ENCODE measurements around the gene TMC7. TPM values are rescaled to one million over a fixed set of nuclear protein-coding genes. Genes with fewer than 3 reads are reported as not detected.

TMC7 gene
- total RNA-seq, 4 donors from 2014 or later = 0.15 to 0.66 (median 0.37) TPM

- H3K9me3 ChIP-seq = no peaks in the 10 kb centered on the region
- WGBS, 2 donors = 60 to 63% methylated on average over 11 of the region's 11 CpGs
- DNase-seq = no peak
- intact Hi-C loops (cut with DNase I) = loop anchor here (5.0 kb wide), 2 partner anchors 73 to 273 kb away; partner anchors contain the start of gene SYT17
- H3K4me1 ChIP-seq = peaks cover 0 to 15% (median 0%) of the 10 kb centered on the region in 3 donors
- no peak overlapping the region for H3K27ac ChIP-seq
- no peaks in the 10 kb centered on the region for H3K27me3 ChIP-seq
- no peak overlapping the region for H3K4me3 ChIP-seq
- no peak for TF ChIP-seq CTCF (IDR thresholded peaks at IDR 0.05)
- TF ChIP-seq POLR2A (IDR thresholded peaks at IDR 0.05) = no peak
- no peaks in the 10 kb centered on the region for H3K36me3 ChIP-seq
These were observed 111.0 kb downstream of the TMC7 start for GRCh38 chr16:19094542-19095365.

GRCh38 chr16:19095654-19096053, 111.9 kb downstream of the TMC7 start:
- no peaks in the 10 kb centered on the region for H3K9me3 ChIP-seq
- TF ChIP-seq CTCF (IDR thresholded peaks at IDR 0.05) (no peak), POLR2A (IDR thresholded peaks at IDR 0.05) (no peak)
- no peak overlapping the region for H3K27ac ChIP-seq
- H3K27me3 ChIP-seq = no peaks in the 10 kb centered on the region
- peaks cover 0 to 15% (median 0%) of the 10 kb centered on the region in 3 donors for H3K4me1 ChIP-seq
- intact Hi-C loops (cut with DNase I) = no loop called here
- whole genome bisulfite sequencing, 2 donors = 67 to 71% methylated on average over 5 of the region's 5 CpGs
- no peak overlapping the region for H3K4me3 ChIP-seq
- no peak for DNase-seq
- no peaks in the 10 kb centered on the region for H3K36me3 ChIP-seq

GRCh38 chr16:19098173-19098572, 114.4 kb downstream of the TMC7 start:
- TF ChIP-seq POLR2A (IDR thresholded peaks at IDR 0.05) = no peak
- TF ChIP-seq CTCF (IDR thresholded peaks at IDR 0.05) = no peak
- Histone ChIP-seq H3K4me1 (peaks cover 0 to 6% (median 0%) of the 10 kb centered on the region in 3 donors), H3K4me3 (no peak overlapping the region), H3K36me3 (no peaks in the 10 kb centered on the region), H3K9me3 (no peaks in the 10 kb centered on the region), H3K27me3 (no peaks in the 10 kb centered on the region), H3K27ac (no peak overlapping the region)
- no peak for DNase-seq
- intact Hi-C loops (cut with DNase I) = no loop called here
- 63 to 93% methylated on average over 1 of the region's 1 CpG for WGBS, 2 donors

- no peak for DNase-seq
- Histone ChIP-seq H3K27ac (no peak overlapping the region), H3K27me3 (no peaks in the 10 kb centered on the region), H3K36me3 (no peaks in the 10 kb centered on the region), H3K4me1 (peaks cover 0 to 2% (median 0%) of the 10 kb centered on the region in 3 donors), H3K4me3 (no peak overlapping the region), H3K9me3 (no peaks in the 10 kb centered on the region)
- TF ChIP-seq POLR2A (IDR thresholded peaks at IDR 0.05) = no peak
- no peak for TF ChIP-seq CTCF (IDR thresholded peaks at IDR 0.05)
- intact Hi-C loops (cut with DNase I) = no loop called here
- WGBS, 2 donors = 75 to 77% methylated on average over 14 to 16 of the region's 16 CpGs
These were observed 118.6 kb downstream of the TMC7 start for GRCh38 chr16:19102187-19102872.

GRCh38 chr16:19104607-19105006, 120.9 kb downstream of the TMC7 start:
- Histone ChIP-seq H3K36me3 (no peaks in the 10 kb centered on the region), H3K4me3 (no peak overlapping the region), H3K9me3 (no peaks in the 10 kb centered on the region), H3K27me3 (no peaks in the 10 kb centered on the region), H3K27ac (no peak overlapping the region), H3K4me1 (peaks cover 0 to 10% (median 0%) of the 10 kb centered on the region in 3 donors)
- TF ChIP-seq POLR2A (IDR thresholded peaks at IDR 0.05) (no peak), CTCF (IDR thresholded peaks at IDR 0.05) (no peak)
- no peak for DNase-seq
- 100% methylated on average over 2 of the region's 5 CpGs; no CpG with 5 or more reads in 1 of the 2 donors for WGBS, 2 donors
- intact Hi-C loops (cut with DNase I) = no loop called here

Measured in esophagus squamous epithelium (tissue), 5 donors.